Epidermal melanocyte (primary cell): ENCODE measurements around the gene ZNF79.

ENCODE experiments used
- DNase-seq: peaks from one replicate; pipeline ENCODE4 v3.0.0; 2011; ENCODE audit warnings: low spot score; ENCODE audit not compliant: insufficient read length

The ZNF79 gene

DNA sequence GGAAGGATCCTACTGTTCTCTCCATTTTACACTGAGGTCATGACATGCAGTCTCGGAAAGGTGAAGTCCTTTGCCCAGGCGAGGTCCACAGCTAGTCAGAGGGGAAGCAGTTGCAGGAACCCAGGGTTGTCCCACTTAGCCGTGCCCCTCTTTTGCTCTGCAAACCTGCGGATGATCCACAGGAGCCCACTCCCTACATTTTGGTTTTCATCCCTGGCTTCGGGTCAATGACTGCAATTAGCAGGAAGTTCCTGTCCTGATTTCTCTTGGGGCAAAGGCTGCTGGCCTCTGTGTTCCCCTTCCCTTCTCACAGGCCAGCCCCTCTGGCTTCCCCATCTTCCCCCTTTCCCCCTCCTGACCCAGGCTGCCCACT is 25.9 kb upstream of the ZNF79 start:
- no peak for DNase-seq

DNA sequence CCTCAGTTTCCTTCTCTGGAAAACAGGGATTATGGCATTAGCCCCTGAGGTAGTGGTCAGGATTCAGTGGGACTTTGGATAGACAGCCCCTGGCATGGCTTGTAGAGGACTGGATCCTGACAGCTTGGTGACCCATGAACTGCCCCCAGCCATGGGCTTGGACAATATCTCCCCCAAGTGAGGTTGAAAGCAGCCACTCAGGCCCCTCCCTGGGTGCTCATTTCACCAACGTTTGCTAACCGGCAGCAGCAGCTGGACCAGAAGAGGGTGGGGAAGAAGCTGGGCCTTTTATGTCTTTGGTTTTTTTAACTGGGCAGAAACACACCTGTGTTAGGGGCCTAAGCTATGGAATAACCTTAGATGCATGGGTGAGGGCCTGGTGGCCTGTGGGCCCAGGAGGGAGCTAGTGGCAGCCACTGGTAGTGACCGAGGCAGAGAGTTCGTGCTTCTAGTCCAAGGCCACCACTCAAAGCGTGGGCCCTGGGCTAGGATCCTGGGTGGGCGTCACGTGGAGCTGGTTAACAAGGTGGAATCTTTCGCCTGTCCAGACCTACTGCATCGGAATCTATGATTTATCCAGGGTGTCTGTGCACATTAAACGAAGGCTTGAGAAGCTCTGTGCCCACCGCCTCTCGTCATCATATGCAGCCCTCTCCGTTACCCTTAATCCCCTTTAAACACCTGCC is 25.3 kb upstream of the ZNF79 start:
- DNase-seq = no peak

GRCh38 chr9:127399736-127400269 is 24.4 kb upstream of the ZNF79 start:
- no peak for DNase-seq

DNA sequence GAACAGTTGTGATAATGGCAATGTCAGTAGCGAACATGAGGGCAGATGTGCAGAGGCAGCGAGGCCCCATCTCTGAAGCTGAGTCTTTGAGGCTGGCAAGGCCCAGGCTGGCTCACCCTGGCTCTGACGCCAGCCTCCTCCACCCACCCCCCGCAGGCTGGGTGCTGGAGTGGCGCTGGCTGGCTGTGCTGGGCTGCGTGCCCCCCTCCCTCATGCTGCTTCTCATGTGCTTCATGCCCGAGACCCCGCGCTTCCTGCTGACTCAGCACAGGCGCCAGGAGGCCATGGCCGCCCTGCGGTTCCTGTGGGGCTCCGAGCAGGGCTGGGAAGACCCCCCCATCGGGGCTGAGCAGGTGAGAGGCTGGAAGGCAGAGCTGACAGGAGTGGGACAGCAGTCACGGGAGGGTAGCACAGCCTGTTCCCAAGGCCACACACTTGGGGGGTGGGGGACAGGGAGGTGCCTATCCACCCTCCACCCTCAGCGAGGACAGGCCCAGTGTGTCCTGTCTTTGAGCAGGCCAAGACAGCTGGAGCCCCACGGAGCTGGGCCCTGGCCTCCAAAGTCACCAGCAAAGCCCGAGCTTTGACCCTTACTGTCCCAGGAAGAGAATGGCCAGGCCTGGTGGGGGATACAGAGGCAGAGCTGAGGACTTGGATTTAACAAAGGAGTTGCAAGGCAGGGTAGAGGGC is 21.6 kb upstream of the ZNF79 start:
- no peak for DNase-seq

- DNase-seq = no peak
Observed at GRCh38 chr9:127403507-127404192, 20.5 kb upstream of the ZNF79 start.

- no peak for DNase-seq
Observed at GRCh38 chr9:127404631-127405030, 19.6 kb upstream of the ZNF79 start.

GRCh38 chr9:127405344-127406125 is 18.6 kb upstream of the ZNF79 start:
- no peak for DNase-seq

DNA sequence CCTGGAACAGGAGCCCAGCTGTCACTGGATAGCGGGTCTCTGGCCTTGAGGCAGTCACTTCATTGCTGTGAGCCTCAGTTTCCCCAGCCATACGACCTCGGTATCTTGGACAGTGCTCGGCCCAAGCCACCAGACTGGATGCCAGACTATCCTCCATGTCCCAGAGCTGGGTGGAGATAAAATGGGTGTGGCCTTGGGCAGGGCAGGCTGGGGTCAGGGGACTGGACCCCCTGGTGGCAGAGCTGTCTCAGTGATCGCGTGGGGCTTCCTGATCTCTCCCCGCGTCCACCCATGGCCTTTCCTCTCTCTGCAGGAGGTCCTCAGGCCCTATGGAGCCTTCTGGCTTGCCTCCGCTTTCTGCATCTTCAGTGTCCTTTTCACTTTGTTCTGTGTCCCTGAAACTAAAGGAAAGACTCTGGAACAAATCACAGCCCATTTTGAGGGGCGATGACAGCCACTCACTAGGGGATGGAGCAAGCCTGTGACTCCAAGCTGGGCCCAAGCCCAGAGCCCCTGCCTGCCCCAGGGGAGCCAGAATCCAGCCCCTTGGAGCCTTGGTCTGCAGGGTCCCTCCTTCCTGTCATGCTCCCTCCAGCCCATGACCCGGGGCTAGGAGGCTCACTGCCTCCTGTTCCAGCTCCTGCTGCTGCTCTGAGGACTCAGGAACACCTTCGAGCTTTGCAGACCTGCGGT is 17.2 kb upstream of the ZNF79 start:
- DNase-seq = no peak

DNA sequence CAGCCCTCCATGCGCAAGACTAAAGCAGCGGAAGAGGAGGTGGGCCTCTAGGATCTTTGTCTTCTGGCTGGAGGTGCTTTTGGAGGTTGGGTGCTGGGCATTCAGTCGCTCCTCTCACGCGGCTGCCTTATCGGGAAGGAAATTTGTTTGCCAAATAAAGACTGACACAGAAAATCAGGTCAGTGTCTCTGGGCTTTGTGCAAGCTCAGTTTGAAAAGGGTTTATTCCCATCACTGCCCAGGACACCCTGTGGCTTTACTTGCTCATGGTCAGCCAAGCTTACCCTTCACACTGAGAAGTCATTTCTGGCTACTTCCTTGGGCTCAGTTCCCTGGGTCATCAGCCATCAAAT is 16.7 kb upstream of the ZNF79 start:
- DNase-seq = no peak

- DNase-seq = no peak
Observed at GRCh38 chr9:127411122-127411521, 13.1 kb upstream of the ZNF79 start.

DNA sequence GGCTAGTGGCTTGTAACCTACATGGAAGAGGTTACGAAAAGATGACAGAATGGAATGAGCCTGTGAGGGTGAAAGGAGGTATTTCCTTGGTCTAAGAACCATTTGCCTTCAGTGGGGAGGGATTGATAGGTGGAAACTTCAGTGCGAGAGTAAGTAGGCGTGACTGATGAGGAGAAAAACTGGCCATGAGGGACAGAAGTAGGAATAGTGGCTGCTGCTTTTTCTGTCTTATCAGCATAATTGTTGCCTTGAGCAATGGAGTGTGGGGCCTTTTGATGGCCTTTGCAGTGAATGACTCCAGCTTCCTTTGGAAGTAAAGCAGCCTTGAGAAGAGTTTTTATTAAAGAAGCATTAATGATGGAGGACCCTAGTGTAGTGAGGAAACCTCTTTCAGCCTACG is 9.0 kb upstream of the ZNF79 start:
- no peak for DNase-seq

GRCh38 chr9:127415657-127416056 is 8.5 kb upstream of the ZNF79 start:
- no peak for DNase-seq

- peak; percentile 45 for DNase-seq
Observed at GRCh38 chr9:127417131-127418036, 6.8 kb upstream of the ZNF79 start.

DNA sequence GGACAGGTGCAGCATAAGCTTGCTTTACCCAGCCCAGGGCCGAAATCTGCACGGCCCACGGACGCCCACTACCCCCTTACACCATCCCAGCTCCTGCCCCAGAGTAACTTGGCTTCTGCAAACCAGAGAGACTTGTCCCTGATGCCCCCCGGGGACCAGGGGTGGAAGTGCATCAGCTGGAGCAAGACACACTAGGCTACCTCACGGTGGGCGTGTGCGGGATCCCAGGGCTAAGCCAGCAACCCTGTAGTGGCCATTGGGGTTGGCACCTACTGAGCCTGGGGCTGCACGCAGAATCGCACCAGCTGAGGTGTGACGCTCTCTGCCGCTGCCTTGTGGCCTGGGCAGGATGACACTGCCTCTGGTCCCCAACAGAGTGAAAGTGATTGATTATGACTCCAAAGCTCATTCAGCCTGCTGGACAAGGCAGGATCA is 6.1 kb upstream of the ZNF79 start:
- no peak for DNase-seq

DNA sequence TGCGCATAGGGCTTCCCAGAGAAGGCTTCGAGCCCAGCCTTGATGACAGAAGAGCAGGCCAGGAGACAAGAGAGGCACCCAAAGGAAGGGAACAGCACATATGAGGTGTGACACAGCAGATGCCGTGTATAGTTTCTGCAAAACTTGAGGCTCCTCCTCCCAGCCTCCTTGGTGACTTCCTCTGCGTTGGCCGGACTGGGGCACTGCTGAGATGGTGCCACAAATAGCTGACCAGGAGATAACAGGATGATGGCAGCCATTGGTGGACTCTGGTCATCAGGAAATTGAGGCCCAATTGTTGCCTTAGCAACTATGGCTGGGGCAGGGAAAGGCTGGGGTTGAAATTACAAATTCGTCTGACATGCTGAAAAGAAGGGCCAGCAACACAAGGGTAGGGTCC is 4.8 kb upstream of the ZNF79 start:
- no peak for DNase-seq

DNA sequence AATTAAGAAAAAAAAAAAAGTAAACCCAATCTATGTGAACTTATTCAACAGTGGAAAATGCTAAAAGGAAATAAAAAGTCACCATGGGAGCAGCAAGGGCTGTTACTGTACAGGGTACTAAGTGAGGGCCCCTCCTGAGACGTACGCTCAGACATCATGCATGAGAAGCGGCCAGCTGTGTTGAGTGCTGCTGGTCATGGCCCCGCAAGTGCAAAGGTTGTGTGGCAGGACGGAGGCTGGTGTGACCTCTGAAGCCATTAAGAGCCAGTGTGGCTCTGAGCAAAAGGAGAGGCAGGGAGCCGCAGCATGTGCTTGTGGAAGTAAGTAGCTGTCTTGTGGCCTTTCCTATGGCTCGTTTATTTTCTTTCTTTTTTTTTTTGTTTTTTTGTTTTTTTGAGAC is 3.1 kb upstream of the ZNF79 start:
- DNase-seq = no peak

DNA sequence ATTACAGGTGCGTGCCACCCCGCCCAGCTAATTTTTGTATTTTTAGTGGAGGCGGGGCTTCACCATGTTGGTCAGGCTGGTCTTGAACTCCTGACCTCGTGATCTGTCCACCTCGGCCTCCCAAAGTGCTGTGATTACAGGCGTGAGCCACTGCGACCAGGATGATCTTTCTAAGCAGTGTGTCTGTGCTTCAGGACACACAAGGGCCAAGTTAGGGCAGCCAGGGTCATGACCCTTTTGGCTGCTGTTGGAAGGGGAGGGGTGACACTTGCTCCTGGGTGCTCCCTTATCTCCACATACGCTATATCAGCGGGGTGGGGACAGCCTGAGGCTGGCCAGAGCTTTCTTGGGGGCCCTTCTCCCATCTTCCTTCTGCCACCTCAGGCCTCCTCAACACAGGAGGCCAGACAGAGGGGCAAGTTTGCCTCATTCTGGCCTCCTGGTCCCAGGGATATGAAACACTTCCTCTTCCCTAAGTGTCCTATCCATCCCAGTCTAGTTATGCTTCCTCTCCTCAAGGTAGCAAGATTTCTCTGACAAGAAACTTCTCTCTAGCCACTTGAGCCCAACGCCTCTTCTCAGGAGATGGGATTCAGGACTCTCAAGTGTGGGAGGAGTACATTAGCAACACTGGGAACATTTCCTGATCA is 1.9 kb upstream of the ZNF79 start:
- DNase-seq = no peak

- DNase-seq = no peak
Observed at GRCh38 chr9:127422787-127423186, 1.4 kb upstream of the ZNF79 start.

DNA sequence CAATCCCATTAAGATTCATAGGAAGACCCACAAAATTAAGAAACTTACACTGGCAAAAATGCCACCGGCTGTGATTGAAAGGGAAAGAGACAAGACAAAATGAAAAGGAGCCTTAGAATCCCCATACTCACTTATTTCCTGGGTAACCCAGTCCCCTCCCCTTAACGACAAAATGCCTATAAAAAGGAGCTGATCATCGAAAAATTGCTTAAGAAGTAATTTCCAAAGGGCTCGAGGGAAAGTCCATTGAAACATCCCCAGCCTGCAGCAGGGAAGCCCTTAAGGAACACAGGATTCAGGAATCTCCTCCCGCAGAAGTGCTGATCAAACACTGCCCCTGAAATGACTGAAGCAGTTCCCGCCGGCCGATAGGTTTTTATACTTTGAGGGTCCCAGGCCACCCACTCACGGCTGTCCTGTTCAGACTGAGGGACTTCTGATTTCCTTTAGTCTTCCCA is 677 bp upstream of the ZNF79 start:
- DNase-seq = no peak

DNA sequence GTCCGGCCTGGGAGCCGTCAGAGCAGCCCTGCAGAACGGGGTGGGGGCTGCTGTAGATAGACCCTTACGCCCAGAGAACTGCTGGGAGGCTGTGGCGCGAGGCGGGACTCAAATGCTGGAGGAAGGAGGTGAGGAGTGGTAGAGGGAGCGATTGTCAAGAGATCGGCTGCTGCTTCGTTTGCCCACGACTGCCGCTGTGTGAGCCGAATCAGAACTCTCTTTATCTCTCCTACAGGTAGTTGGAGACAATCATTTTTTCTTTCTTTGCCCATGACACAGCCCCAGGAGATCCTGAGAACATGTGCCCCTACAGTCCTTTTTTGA is 456 bp downstream of the ZNF79 start:
- no peak for DNase-seq
